ENCODE measurements around the gene WWOX. TPM values are rescaled to one million over a fixed set of nuclear protein-coding genes. Genes with fewer than 3 reads are reported as not detected.

WWOX gene
- total and polyA plus RNA-seq, 2 of the 8 experiments (the other 6 are each of a cell fraction or from before 2014, with no cell fraction given): 5.4 to 16.7 TPM

DNA sequence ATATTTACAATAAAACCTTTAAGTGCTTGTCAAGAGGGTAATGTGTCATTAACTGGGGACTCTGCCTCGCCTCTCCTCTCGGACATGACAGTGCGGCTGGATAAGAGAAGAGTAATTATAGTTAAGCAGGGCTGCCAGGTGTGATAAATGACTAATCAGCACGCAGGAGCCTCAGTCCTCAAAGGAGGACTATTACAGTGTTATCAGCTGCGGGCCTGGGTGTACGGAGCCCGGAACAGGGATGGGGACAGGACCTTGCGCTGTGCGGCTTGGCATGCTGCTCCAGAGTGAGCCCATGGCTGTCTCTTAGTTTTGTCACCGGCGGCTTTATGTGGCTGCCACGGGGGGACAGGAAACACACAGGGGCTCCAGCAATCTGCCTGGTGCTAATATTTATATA lies 893.9 kb downstream of the WWOX start (continued):
- TF ChIP-seq CHD7 (IDR thresholded peaks at IDR 0.05; ENCODE audit: insufficient replicate concordance, low read length) (no peak), RFX5 (IDR thresholded peaks at IDR 0.05; ENCODE audit: borderline replicate concordance, low read depth, low read length) (no peak), SP4 (IDR thresholded peaks at IDR 0.05; ENCODE audit: low read length) (no peak), CTBP2 (IDR thresholded peaks at IDR 0.05; ENCODE audit: borderline replicate concordance, insufficient read depth, insufficient read length, low read length) (no peak), SP1 (IDR thresholded peaks at IDR 0.05; ENCODE audit: low read depth, low read length) (no peak), SIX5 (IDR thresholded peaks at IDR 0.05; ENCODE audit: low read depth, low read length) (no peak), FOSL1 (IDR thresholded peaks at IDR 0.05; ENCODE audit: insufficient read depth, low read depth, low read length) (no peak), SRF (IDR thresholded peaks at IDR 0.05; ENCODE audit: low read depth, low read length) (no peak), SP2 (IDR thresholded peaks at IDR 0.05; ENCODE audit: low read length) (no peak), TCF12 (IDR thresholded peaks at IDR 0.05; ENCODE audit: low read depth, low read length) (no peak), JUN (IDR thresholded peaks at IDR 0.05; ENCODE audit: low read depth, low read length) (no peak)

Data from H1 (cell line).